ENCODE measurements around the gene C1orf141.
"Not testable (repeated sequence)": the region's sequence is repeated elsewhere in the genome, so short reads cannot be mapped to it uniquely, and the experiment has no call there.

Gene C1orf141

DNA sequence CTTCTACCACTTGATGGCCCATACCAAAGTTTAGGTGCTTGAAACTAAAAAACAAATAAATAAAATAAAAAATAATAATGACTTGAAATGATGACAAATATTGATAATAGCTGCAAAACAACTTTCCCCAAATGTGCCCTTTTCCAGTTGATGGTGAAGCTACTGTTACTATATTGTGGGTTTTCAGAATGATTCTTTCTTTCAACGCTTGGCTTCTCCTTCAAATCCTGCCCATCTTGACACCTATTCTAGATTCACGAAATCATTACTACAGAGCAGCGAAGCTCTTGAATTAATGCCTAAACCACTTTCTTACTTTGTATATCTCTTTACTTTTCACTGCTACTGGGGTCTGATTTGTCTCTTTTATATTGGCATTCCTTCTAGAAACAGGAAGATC, 9.2 kb upstream of the C1orf141 start:
- in situ Hi-C loops (cut with MboI; ENCODE audit: low sequenced_read_pairs): no loop called here

DNA sequence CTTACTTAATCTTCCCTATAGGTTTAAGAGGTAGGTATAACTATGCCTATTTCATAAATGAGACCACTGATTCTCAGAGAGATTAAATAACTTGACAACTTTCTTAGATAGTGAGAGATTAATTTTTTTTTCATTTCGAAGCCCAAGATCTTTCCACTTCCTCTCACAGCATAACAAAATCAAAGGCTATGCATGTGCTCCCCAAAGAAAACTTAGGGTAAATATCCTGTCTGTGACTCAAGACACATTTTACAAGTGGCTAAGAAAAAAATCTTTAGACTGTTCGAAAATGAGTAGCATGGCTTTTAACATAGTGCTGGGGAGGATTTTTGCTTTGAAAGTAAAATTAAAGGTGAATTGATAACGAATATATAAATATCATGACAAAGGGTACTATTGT, 8.2 kb upstream of the C1orf141 start:
- in situ Hi-C loops (cut with MboI; ENCODE audit: low sequenced_read_pairs): no loop called here

DNA sequence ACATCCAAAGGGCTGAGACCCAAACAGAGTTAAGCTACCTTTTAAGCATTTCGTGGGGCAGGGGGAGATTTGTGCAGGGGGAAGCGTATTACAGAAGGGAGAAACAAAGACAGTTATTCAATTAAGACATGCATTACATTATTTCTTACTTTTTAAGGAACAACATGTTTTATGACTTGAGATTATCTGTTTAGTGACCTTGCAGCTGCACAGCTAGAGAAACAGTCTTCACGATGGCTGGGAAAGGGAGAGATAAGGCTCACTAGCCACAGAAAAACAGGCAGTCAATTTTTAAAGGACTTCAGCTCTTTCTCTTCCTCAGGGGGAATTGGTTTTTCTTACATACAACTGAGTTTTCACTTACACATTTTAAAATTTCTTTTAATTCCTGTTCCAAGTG, 7.1 kb upstream of the C1orf141 start:
- in situ Hi-C loops (cut with MboI; ENCODE audit: low sequenced_read_pairs): not testable (repeated sequence)

DNA sequence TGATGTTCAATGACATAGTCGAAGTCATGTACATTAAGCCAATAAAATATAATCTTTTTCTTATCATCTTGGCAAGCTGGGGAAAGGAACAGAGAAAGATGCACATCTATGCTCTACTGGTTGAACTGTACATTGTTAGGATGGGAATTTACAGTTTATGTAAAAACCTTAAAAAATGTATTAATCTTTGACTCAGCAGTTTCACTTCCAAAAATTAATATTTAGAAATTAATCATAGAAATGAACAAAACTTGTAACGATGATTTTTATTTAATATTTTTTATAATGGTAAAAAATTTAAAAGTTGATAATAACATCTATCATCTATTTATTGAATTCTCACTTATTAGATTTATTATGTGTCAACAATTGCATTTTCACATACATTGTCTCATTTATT, 5.7 kb upstream of the C1orf141 start:
- in situ Hi-C loops (cut with MboI; ENCODE audit: low sequenced_read_pairs): no loop called here

DNA sequence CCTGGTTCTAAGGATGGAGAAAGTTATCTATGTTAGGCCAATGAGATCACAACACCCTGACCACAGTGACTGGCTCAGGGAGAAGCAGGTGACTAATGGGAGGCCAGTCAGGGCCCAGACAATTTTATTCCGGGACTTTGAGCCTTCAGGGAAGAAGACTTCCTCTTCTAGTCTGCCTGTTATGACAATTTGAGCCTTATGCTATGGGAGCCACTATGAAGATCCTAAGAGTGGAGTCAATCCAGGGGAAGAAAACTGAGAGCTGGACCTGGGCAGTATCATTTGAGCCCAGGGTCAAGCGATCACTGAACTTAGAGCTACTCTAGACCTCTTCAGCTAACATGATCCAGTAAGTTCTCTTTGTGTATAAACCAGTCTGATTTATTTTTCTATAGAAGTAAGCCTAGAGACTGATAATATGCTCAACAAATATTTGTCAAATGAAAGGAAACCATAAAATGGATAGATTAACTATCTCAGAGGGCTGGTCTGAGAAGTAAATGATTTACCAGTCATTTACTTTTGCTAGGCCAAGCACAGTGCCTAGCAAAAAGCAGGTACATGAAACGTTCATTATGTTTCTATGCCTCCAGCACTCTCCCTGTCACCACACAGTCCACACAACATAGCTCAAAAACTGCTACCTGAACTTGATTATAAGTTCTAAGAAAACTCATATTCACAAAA, 4.2 kb upstream of the C1orf141 start:
- in situ Hi-C loops (cut with MboI; ENCODE audit: low sequenced_read_pairs): no loop called here

DNA sequence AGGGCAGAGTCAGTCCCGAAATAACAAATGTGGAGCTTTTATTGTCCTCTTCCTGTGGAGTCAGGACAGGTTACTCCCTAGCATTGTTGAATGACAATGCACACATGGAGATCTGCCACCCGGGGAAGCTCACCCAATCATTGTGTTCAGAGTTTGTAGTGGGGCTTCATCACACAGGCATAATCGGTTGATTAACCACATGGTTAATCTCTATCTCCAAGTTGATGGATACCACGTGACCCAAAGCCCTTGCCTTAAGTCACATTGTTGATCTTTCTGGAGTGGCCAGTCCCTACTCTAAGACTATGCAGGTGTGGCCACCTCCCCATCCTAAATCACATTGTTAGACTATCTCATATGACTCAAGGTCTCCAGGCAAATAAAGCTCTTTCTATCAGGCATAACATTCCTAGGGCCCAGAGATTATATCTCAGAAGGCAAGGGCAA, 2.6 kb upstream of the C1orf141 start:
- in situ Hi-C loops (cut with MboI; ENCODE audit: low sequenced_read_pairs): no loop called here

DNA sequence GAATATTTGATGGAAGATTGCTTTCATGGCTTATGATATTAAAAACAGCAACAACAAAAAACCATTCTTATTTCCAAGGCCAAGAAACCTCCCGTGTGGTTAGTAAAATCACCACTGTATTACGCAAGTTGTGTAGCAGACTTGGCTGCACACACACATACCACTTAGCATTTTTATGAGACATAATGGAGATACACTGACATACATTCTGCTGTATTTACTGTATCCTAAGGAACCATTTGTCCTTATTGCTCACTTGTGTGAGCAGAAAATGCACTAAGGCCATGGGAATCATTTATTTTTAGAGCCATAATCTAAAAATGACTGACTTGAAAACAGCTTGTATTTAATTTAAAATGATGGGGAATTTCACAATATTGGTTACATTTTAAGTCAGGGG, 584 bp upstream of the C1orf141 start:
- in situ Hi-C loops (cut with MboI; ENCODE audit: low sequenced_read_pairs): no loop called here

DNA sequence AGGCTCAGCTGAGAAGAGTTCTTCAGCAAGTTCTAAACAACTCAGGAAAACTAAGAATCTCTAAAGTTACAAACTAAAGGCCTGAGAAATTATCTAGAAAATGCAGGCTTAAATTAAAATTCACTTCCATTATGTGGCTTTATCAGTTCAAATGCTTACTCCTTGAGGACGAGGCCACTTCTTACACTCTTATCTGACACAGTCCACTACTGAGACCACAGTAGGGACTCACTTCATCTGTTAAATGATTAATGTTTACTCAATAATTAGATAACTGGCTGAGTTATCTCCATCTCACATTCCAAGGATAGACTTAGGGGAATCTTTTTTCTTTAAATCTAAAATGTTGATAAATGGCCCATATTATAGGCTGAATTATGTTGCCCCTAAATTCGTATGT, 1.6 kb downstream of the C1orf141 start:
- in situ Hi-C loops (cut with MboI; ENCODE audit: low sequenced_read_pairs): no loop called here

DNA sequence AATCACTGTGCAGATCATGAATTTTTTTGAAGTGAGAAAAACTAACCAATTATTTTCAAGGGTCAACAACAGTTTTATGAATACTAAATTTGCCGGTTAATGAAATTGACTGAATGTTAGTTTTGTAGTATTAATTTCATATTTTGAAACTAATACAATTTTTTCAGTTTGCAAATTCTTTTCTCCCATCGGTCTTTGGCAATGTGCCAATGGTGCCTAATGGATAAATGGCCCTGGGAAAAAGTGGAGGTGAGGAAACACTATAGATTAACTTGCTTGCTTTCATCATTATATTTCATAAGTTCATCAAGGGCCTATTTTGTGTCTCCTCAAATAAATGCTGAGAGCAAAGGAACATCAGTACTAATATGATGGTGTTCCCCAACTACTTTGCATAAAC, 4.1 kb downstream of the C1orf141 start:
- in situ Hi-C loops (cut with MboI; ENCODE audit: low sequenced_read_pairs): no loop called here

DNA sequence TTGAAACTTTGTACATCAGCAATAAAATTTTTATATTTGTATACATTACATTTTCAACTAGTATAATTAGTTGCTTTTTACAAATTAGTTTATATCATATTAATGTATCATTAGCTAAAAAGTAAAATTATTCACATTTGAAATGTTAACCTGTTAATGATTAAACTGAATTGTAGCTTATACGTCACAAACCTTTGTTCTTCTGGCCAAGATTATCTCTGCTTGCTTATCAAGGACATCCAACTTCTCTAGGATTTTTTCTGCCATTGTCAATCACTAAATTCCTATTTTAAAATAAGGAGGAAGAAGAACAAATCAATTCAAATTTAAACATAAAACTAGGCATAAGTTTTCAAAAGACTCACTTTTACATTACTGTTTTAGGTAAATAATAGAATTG, 7.8 kb downstream of the C1orf141 start:
- in situ Hi-C loops (cut with MboI; ENCODE audit: low sequenced_read_pairs): no loop called here

DNA sequence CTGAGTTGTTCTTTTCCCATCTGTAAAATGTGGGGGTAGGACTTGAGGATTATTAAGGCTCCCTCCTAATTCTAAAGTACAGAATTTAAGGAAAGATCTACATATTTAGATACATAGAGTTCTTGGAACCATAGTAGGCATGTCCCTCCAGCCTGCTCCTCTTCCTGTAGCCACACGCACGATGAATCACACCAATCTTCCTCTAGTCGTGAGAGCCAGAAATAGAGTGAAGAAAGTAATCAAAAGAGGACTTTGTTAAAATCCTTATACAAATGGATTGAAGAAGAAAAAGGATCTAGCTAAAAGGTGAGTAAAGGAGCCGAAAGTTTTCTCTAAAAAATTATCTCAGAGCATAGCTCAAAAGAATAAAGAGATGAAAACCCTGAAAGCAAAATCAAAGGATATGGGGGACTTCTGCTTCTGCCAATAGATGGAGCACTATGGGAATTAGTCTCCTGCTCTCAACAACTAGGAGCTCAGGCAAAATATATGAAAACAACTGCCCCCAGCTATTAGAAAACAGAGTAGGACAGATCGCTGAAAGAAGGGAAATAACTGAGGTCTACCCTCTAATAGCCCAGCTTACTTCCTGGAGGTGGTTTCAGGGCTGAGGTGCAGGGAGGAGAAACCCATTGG, 8.5 kb downstream of the C1orf141 start:
- in situ Hi-C loops (cut with MboI; ENCODE audit: low sequenced_read_pairs): no loop called here

DNA sequence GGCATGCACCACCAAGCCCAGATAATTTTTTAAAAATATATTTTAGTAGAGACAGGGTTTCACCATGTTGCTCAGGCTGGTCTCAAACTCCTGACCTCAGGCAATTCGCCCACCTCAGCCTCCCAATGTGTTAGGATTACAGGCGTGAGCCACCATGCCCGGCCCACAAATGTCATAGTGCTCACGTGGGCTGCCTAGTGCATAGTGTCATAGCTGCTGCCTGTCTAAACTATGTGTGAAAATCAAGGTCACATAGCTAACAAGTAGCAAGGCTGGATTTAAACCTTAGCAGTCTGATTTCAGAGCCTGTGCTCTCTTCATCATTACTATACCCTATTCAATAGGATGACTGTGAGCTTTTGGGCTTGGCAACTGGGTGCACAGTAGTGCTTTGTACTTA, 10.3 kb downstream of the C1orf141 start:
- in situ Hi-C loops (cut with MboI; ENCODE audit: low sequenced_read_pairs): no loop called here

DNA sequence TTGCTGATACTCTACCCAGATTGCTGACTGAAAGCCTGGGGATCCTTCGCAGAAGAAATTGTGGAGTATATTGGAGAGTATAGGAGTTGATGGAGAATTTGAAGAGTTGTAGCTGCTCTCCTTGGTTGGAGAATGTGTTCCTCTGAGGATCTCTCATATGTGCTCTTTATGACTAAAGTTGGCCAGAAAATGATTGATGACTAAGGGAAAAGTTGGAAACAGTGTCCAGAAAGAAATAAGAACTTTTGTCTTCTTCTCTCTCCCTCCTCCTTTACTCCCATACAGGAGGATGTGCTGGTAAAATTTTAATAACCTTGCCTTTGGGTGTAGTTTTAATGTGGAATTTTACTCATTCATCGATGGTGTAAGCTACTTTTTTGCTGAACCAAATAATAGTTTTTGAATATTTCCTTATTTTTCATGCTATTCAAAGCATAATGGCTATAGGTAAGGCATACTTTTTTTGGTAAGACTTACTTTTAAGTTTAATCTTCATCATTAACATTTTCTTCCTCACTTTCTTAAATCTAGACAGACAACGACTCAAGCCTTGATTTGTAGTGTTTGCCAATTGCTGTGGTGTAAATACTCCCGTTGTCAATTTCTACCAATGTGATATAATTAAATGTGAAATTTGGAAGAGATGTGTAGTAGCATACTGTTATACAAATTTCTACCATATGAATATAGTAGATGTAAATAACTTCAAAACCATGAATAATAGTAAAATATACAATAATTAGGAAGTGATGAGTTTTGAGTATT, 13.7 kb downstream of the C1orf141 start:
- in situ Hi-C loops (cut with MboI; ENCODE audit: low sequenced_read_pairs): no loop called here

DNA sequence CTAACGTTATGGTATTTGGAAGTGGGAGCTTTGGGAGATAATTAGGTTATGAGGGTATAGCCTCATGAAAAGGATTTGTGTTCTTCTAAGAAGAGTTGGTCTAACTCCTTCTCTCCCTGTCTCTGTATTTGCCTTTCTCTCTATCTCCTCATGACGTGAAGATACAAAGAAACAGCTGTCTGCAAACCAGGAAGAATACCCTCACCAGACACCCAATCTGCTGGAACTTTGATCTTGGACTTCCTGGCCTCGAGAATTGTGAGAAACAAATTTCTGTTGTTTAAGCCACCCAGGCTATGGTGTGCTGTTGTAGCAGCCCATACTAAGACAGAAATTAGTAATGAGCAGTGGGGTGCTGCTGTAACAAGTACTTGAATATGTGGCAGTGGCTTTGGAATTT, 16.1 kb downstream of the C1orf141 start:
- in situ Hi-C loops (cut with MboI; ENCODE audit: low sequenced_read_pairs): no loop called here

DNA sequence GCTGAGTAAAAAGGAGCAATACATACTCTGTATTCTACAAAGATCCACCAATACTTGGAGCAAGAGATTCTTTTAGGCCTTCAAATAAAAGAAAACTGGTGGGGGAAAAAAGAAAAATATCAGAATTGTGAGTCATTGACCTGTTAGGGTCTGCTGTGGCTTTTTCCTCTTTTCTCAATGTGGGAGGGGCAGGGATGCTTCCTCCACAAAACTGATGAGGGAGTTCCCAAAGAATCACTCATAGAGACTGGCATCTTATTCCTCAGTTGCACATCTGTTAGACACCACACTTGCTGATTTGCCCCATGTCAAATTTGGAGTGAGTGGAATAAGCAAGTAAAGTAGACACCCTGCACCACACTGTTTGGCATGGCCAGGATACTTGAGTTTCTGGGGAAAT, 16.6 kb downstream of the C1orf141 start:
- in situ Hi-C loops (cut with MboI; ENCODE audit: low sequenced_read_pairs): no loop called here

DNA sequence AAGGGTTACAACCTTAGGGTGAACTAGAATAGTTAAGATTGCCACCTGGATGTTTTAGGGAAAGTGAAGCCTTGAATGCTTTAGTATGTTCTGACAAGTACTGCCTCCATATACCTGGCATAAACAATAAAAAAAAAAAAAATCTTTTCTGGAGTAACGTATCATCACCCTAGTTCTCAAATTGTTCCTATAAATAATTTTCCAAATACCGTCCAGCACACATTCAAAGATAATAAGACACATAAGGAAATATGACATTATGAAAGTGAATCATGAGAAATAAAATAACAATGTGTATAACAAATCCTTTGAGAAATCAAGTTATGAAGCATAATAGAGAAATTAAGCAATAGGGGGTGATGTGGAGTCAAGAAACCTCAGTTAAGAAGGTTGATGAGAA, 20.6 kb downstream of the C1orf141 start:
- in situ Hi-C loops (cut with MboI; ENCODE audit: low sequenced_read_pairs): no loop called here

DNA sequence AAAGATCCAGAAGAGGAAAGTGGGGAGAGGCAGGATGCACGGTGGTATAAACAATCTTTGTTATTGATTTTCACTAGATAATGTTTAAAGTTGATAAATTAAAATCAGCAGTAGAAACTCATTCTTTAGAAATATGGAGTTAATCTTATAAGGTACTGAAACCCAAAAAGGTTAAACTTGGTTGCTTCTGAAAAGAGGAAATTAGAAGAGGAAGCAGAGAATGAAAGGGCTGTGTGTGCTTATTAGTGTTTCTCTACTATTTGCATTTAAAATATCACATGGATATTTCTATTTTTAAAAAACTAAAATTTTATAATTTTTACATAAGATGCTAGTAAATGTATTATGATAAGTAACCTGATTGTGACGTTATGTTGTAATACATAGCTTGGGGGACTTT, 24.4 kb downstream of the C1orf141 start:
- in situ Hi-C loops (cut with MboI; ENCODE audit: low sequenced_read_pairs): no loop called here

DNA sequence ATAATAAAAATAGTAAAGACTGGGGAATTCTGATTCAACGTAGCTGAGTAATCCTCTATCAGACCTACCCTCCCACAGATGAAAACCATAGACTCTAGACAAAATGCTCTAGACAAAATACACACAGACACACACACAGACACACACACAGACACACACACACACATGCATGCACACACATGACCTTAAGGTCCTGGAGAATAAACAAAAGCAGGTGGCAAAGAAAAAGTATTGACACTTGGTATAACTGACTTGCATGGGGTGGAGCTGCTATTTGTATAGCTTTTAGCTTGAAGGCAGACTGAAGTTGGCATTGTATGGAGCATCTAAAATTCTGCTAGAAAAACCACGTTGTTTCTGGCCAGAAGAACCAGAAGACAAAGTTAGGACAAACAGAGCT, 29.3 kb downstream of the C1orf141 start:
- in situ Hi-C loops (cut with MboI; ENCODE audit: low sequenced_read_pairs): no loop called here

DNA sequence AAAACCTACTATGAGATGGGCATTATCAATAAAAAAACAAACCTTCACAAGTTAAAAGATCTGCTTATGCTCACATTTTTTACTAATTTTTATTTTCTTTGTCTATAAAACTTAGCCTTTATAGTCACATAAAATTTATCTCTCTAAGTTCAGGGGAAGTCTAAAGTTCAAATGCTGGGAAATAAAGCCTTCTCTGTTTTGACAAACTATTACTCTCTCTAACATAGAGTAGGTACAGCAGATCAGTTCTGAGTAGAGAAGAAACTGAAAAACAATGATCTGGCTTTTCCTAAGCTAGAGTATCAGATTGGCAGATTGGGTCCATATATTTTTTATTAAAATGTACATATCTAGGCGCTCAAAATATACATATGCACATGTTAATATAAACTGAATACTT, 31.2 kb downstream of the C1orf141 start:
- in situ Hi-C loops (cut with MboI; ENCODE audit: low sequenced_read_pairs): no loop called here

DNA sequence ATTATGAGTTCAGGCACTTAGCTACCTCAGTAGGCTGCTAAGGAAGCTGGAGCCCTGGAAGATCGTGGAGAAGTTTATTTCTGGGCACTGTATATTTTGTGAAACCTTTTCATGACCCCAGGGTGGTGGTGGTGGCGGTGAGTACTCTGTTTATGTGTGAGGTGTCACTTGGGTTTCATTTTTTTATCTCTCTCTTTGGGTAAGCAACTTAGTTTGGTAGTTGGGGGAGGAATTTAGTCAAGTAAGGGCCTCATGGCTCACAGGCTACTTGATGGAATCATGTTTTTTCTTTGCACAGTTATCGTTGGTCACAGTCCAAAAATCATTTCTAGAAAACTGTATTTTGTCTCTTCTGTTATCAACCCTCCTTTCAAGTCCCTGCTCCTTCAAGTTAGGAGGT, 33.9 kb downstream of the C1orf141 start:
- in situ Hi-C loops (cut with MboI; ENCODE audit: low sequenced_read_pairs): no loop called here

DNA sequence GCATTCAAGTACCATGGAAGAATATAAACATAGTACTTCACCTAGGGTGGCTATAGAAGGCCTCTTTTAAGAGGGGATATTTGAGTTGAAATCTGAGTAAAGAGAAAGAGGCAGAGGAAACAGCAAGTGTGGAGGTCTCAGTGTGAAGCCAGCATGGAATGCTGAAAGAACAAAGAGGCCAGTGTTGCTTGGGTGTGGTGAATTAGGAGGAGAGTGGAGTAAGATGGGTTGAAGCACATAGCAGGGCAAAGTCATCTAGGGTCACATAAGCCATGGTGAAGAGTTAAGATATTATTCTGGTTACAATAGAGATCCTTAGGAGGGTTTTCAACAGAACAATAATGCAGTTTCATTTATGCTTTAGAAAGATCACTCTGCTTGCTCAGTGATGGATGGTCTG, 37.5 kb downstream of the C1orf141 start:
- in situ Hi-C loops (cut with MboI; ENCODE audit: low sequenced_read_pairs): no loop called here

DNA sequence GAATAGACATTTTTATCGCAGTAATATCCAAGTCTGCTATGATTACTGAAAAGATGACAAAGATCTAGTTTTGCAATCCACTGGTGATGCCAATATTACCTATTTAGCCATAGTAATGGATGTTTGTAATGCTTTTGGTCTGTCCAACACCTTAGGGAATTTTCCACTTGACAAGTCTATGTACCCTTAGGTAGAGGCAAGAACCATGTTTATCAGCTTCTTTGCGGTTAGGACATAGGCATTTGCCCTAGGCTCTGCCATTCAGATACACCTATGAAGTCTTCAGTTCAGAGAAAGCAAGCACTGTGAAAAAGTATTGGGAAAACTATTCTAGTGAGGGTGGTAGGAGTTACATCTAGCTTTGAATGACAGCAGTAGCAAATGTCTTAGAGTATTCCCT, 40.6 kb downstream of the C1orf141 start:
- in situ Hi-C loops (cut with MboI; ENCODE audit: low sequenced_read_pairs): no loop called here
